AG04450 (cell line): Measurements from ENCODE around the gene CCDC24. TPM values are rescaled to one million over a fixed set of nuclear protein-coding genes. Genes with fewer than 3 reads are reported as not detected.

Source experiments
- CTCF ChIA-PET: fragments of 300-600, 350-600 bp; formaldehyde crosslinking; extraction: SDS; loops from one replicate; lab custom pipeline; 2022; ENCODE audit warnings: antibody characterized with exemption, inconsistent platforms; lab: Charles Lee
- POLR2A ChIA-PET: fragments of 350-600 bp; formaldehyde crosslinking; extraction: SDS; loops from one replicate; lab custom pipeline; 2021; ENCODE audit warnings: antibody characterized with exemption, inconsistent platforms; lab: Yijun Ruan, JAX
- DNase-seq: peaks from one replicate; pipeline ENCODE4 v3.0.0-alpha.2; 2011; ENCODE audit warnings: low read depth, low spot score
- H3K27ac ChIP-seq: one replicate; pipeline ENCODE4 v1.5.1; 2012; ENCODE audit warnings: low read depth, low read length, control low read depth
- H3K27me3 ChIP-seq: one replicate; pipeline ENCODE4 v1.6.0; 2012; ENCODE audit warnings: low read length; ENCODE audit not compliant: control insufficient read depth, insufficient read depth
- H3K4me3 ChIP-seq: 2 replicates; pipeline ENCODE4 v1.5.1; 2011; ENCODE audit warnings: mild to moderate bottlenecking, low read depth, low read length, control low read depth
- H3K9me3 ChIP-seq: 2 replicates; pipeline ENCODE4 v1.5.1; 2012; ENCODE audit warnings: low read length; ENCODE audit not compliant: control insufficient read depth, insufficient read depth
- CTCF ChIP-seq: IDR thresholded peaks from 2 replicates; pipeline ENCODE4 v1.5.1; 2011; ENCODE audit warnings: low read depth, low read length, control low read depth, inconsistent platforms
- polyA plus RNA-seq: library from polyadenylated mRNA; depleted of rRNA; stranded (reverse); fragments of >200 nt; gene quantifications from 2 replicates; pipeline ENCODE4 v1.2.3, GENCODE V29; 2011

The CCDC24 gene
- polyA plus RNA-seq, 1 experiment = 1.1 TPM

GRCh38 chr1:43993206-43993914 is 2.0 kb downstream of the CCDC24 start:
- Histone ChIP-seq H3K27me3 (no peaks in the 10 kb centered on the region), H3K9me3 (no peaks in the 10 kb centered on the region), H3K27ac (no peak overlapping the region), H3K4me3 (no peak overlapping the region)
- DNase-seq = no peak
- no peak for TF ChIP-seq CTCF
- ChIA-PET CTCF (interaction anchor here (0.7 to 2.9 kb wide), 4 partner anchors 12 to 54 kb away, joined by 3 to 23 read pairs (median 6); no protein-coding TSS in a partner anchor), POLR2A (interaction anchor here (0.8 kb wide), 1 partner anchor 9 kb away, joined by 4 read pairs; no protein-coding TSS in a partner anchor)

- DNase-seq = no peak
- CTCF ChIA-PET = interaction anchor here (0.7 to 2.9 kb wide), 3 partner anchors 11 to 53 kb away, joined by 3 to 23 read pairs (median 8); no protein-coding TSS in a partner anchor
- Histone ChIP-seq H3K9me3 (no peaks in the 10 kb centered on the region), H3K4me3 (no peak overlapping the region), H3K27me3 (no peaks in the 10 kb centered on the region), H3K27ac (no peak overlapping the region)
- POLR2A ChIA-PET = interaction anchor here (0.6 to 0.8 kb wide), 4 partner anchors 8 to 1309 kb away, joined by 3 to 5 read pairs (median 4); no protein-coding TSS in a partner anchor
- TF ChIP-seq CTCF = no peak
Measured at GRCh38 chr1:43994071-43994470, 2.7 kb downstream of the CCDC24 start.

GRCh38 chr1:43994794-43995790 is 3.7 kb downstream of the CCDC24 start:
- no peak overlapping the region for H3K27ac ChIP-seq
- CTCF ChIA-PET = interaction anchor here (1.4 to 1.8 kb wide), 2 partner anchors 10 to 52 kb away, joined by 4 to 9 read pairs; no protein-coding TSS in a partner anchor
- no peak for DNase-seq

GRCh38 chr1:43995984-43996732 is 4.8 kb downstream of the CCDC24 start:
- ChIA-PET POLR2A (no interaction called here), CTCF (interaction anchor here (1.4 to 1.8 kb wide), 2 partner anchors 9 to 51 kb away, joined by 4 to 9 read pairs; no protein-coding TSS in a partner anchor)
- no peak overlapping the region for H3K27ac ChIP-seq
- TF ChIP-seq CTCF = no peak
- H3K27me3 ChIP-seq = no peaks in the 10 kb centered on the region
- no peaks in the 10 kb centered on the region for H3K9me3 ChIP-seq
- H3K4me3 ChIP-seq = no peak overlapping the region
- no peak for DNase-seq

More at GRCh38 chr1:43994794-43995790, 3.7 kb downstream of the CCDC24 start:
- Histone ChIP-seq H3K27me3 (no peaks in the 10 kb centered on the region), H3K9me3 (no peaks in the 10 kb centered on the region), H3K4me3 (no peak overlapping the region)
- POLR2A ChIA-PET = interaction anchor here (0.6 kb wide), 2 partner anchors 10 to 49 kb away, joined by 3 to 5 read pairs; no protein-coding TSS in a partner anchor
- TF ChIP-seq CTCF = peak; percentile 39
